ENCODE results near the gene OR7C1.
"Not testable (repeated sequence)": the region's sequence is repeated elsewhere in the genome, so short reads cannot be mapped to it uniquely, and the experiment has no call there.

The OR7C1 gene
- 0 reads per million in 4 donors for total RNA-seq

DNA sequence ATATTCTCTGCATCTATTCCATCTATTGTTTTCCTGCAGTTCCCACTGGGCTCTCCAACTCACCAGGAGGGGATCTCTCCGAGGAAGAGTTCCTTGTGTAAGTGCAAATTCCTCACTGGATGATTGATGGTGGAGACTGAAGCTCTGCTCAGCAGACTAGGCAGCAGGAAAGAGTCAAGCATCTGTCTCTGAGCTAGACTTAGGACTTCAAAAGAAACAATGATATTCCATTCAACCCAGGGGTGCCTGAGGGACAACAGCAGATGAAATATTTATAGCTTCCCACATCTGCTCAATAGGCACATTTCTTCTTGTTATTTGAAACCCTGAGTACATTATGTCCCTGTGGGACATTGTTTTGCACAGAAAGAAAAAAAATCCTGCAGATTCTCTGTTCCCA lies at the start of gene OR7C1, which contains the start of gene OR7A5:
TSS of gene OR7C1 (minus strand) at position 175 of the 400 bp plus-strand sequence. CDS start 35,049 bp downstream, outside the sequence.
TSS of gene OR7A5 (minus strand) at position 175 of the 400 bp plus-strand sequence. CDS start 6,944 bp downstream, outside the sequence.
- no peak for DNase-seq

DNA sequence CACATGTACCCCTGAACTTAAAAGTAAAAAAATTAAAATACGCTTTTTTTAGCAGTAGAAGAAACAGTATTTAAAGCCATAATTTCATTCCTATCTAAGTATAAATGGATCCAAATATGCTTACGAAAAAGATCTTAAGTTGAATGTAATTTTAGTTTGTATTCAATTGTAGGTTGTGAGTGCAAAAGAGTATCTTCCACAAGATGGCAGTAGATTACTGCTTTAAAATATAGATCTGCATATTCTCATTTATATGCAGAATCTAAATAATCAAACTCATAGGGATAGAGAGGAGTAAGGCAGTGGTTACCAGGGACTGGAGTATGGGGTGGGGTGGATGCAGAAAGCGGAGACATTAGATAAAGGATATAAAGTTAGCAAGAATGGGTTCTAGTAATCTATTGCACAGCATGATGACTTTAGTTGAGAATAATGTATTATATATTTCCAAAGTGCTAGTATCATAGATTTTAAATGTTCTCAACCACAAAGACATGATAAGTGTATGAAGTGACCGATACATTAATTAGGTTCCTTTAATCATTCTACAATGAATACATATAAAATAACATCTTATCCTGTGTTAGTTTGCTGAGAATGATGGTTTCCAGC lies 36.7 kb upstream of the OR7C1 start:
- no peak for DNase-seq

DNA sequence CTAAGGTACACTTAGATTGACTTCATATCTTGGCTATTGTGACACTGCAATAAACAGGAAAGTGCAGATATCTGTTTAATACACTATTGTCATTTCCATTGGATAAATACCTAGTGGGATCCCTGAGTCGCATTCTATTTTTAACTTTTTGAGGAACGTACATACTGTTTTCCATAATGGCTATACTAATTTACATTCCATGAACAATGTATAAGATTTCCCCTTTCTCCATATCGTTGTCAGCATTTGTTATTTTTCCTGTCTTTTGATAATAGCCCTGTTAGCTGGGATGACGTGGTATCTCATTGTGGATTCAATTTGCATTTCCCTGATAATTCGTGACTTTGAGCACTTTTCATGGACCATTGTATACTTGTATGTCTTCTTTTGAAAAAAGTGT lies 33.5 kb upstream of the OR7C1 start:
- DNase-seq = no peak

DNA sequence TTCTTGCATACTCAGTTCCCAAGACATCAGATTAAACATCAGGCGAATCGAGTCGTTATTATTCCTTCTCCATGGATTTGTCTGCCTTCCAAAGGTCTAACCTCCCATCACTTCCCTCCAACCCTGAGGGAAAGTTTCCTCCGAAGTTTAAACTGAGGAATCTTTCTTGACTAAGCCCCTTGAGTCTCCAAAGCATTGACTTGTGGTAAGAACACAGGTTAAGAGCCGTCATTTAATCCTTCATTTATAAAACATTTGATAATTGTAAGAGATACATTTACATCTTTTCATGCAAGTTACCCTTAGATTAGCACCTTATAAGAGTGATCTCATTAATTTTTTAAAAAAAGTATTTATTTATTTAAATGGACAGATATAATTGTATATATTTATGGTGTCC lies 13.8 kb upstream of the OR7C1 start, which contains the start of gene OR7A10:
TSS of gene OR7A10 (minus strand) at position 101 of the 400 bp plus-strand sequence. CDS start 7,045 bp downstream, outside the sequence.
- DNase-seq = no peak

DNA sequence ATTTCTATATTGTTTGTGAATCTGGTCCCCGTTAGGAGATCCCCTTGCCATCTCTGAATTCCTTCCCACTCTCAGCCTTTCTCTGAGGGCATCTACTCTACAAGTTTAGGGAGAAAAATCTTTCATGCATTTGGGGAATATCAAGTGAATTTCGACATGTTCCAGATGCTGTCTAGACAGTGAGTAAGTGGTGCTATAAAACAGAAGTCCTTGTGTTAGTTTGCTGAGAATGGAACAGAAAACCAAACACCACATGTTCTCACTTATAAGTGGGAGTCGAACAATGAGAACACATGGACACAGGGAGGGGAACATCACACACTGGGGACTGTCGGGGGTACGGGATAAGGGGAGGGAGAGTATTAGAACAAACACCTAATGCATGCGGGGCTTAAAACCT lies 8.6 kb upstream of the OR7C1 start:
- DNase-seq = no peak

DNA sequence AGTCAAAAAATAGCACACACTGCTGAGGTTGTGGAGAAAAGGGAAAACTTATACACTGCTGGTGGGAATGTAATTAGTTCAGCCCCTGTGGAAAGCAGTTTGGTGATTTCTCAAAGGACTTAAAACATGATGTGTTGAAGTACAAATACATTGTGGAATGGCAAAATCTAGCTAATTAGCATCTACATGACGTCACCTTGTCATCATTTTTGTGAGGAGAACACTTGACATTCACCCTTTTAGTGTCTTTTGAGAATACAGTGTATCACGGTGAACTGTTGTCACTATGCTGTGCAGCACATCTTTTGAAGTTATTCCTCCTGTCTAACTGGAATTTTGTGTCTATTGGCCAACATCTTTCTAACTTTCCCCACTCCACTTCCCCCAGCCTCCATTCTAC lies 8.2 kb upstream of the OR7C1 start:
- DNase-seq = no peak

DNA sequence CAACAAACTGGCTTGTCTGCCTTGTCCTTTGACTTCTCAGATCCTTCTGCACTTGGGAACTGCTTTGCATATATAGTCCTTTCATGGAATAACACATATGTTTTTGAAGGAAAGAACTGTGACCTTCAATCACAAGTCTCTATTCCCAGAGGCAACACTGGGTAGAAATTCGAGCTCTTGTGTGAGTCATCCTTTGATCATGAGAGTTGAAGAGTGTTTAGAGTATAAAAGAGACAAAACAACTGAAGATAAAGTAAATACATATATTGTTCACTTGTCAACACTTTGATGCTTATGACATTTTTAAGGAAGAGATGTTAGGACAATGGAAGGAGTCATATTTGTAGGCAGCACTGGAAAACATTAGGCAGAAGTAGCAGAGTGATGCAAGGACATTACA lies 5.2 kb upstream of the OR7C1 start:
- DNase-seq = no peak

DNA sequence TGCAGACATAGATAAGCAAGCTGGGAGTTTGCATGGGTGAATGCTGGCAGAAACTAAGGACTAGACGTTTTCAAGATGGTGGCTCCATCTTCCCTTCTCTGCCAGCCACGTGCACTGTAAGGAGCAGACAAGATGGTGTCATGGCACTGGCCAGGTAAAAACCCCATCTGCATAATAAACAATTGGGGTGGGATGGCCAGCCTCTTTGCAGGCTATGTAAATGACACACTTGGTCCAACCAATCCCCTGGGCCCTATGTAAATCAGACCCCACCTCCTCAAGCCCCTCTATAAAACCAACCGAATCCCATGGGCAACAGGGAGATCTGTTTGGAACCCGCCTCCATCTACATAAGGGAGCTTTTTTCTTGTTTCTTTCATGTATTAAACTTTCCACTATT lies 2.4 kb upstream of the OR7C1 start:
- no peak for DNase-seq

DNA sequence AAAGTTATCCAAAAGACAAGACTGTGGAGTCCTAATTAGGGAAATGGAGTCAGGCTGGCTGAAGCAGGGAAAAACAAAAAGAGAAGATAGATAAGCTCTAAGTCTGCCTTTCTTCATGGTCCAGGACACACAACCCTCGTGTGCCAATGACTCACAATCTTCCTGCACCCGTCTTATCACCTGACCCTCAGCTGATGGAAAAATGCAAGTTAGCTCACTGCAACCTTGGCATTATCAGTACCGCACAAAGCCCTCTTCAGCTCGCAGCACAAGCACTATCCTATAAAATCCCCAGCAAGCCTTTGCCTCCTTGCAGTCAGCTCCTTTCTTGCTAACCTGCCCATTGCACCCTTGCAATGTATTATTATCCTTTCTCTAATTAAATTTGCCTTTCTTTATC lies 4.3 kb downstream of the OR7C1 start:
- DNase-seq = no peak

DNA sequence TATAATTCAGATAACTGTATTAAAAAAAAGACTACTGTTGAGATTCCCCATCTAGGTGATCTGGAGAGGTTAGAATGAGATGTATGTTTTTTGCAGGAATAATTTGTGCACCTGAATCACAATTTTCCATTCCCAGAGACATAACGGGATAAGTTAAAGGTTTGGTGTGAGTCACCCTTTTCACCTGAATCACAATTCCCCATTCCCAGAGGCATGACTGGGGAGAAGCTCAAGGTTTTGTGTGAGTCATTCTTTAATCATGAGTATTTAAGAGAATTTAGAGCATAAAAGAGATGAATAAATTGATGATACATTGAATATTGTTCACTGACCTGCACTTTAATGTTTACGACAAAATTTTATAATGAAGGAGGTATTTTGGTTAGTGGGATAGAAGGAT lies 9.0 kb downstream of the OR7C1 start:
- no peak for DNase-seq

DNA sequence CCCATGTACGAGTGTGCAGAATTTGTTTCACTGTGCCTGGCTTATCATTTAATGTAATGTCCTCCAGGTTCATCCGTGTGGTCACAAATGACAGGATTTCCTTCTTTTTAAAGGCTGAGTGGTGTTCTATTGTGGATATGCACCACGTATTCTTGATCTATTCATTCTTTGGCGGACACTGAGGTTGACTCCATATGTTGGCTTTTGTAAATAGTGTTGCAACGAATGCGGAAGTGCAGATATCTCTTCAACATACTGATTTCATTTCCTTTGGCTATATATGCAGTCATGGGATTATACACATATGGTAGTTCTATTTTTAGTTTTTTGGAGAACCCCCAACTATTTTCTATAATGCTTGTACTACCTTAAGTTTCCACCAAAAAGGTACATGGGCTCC lies 13.0 kb downstream of the OR7C1 start:
- DNase-seq = no peak

DNA sequence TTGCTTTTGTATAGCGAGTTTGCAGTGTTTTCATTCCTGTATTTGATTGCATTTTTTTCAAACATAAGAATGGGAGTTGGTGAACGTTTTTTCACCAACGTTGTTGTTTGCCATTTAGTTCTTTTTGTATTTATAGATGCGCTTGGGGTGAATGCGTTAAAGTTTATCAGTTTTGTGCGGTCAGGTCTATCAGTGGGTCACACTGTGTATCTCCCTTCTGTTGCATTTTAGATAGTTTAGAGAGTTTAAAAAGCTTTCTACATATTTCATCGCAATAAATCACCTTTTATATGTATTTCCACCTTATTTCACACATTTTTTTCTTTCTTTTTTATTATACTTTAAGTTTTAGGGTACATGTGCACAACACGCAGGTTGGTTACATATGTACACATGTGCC lies 16.4 kb downstream of the OR7C1 start:
- DNase-seq = no peak

DNA sequence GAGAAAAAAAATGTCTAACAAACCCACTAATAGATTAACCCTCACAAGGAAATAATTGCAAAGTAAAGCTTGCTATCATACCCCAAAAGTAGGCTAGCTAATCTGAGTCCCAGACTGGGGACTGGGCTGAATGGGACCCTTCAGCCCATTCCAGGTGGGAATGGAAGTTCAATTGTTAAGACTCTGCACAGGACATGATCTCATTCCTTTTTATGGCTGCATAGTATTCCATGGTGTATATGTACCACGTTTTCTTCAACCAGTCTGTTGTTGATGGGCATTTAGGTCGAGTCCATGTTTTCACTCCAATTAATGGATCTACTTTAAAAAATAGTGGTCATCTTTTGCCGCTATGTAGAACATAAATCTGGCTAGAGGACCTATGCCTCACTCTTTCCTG lies 17.9 kb downstream of the OR7C1 start:
- DNase-seq = no peak

DNA sequence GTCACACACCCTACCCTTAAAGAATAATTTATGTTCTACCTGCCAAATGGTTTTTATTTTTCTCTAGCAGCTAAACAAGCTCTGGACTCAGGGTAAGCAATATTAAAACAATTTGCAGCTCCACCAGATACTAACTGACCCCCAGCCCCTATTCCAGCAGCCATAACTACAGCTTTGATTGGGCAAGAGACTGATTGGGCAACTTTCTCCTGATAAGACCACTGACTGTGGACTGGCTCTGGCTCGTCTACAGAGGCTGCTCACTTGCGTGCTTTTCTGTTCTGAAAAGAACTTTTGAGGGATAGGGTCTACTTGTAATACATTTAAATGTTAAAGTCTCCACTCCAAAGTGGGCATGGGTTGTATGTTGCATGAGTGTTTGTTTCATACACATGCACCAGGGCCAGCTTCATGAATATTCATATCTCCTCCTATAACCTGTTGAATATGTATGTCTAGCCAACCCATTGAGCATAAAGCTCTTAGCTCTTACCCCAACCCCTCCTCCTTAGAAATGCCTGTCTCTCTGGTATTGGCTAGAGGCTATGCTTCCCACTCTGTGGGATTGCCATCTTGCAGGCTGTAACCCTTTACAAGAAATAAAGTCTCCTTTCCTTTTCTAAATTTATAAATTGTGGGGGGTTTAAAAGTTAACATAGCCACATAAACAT lies 19.9 kb downstream of the OR7C1 start:
- no peak for DNase-seq

DNA sequence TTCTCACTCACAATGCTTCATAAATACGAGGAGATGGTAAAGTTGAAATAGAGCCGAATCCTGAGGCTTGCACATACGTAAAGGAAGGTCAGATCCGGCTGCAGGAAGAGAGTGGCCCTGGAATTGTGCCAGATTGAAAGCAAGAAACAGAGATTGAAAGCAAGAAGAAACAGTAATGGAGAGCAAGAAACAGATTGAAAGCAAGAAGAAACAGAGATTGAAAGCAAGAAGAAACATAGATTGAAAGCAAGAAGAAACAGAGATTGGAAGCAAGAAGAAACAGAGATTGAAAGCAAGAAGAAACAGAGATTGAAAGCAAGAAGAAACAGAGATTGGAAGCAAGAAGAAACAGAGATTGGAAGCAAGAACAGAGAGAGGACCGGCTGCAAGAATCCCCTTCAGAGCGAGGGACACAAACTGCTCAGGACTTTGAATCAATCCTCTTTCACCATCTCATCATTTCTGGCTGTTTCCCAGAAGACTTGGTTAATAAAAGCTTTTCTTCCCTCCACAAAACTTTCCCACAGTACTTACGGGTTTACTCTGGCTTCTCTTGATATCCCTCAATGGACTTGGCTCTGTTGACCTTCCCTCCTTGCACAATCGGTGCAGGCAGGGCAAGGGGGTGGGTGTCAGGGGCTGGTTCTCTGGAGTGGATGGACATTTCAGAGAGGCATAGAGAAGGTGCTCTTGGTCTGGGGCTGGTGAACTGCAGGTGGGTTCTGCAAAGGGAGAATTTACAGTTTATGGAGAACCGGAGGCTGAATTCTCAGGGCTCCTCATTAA lies 25.5 kb downstream of the OR7C1 start:
- DNase-seq = no peak

DNA sequence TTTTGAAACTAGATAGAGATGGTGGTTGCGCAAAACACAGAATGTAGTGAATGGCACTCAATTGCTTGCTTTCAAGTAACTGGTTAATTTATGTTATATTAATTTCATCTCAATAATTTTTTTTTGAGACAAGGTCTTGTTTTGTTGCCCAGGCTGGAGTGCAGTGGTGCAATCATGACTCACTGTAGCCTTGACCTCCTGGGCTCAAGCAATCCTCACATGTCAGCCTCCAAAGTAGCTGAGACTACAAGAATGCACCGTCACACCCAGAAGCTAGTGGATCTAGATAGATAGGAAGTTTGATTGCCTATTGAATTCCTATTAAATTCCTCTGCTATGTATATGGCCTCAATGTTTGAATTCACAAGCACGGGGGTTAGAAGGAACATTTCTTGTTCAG lies 30.2 kb downstream of the OR7C1 start:
- DNase-seq = no peak

DNA sequence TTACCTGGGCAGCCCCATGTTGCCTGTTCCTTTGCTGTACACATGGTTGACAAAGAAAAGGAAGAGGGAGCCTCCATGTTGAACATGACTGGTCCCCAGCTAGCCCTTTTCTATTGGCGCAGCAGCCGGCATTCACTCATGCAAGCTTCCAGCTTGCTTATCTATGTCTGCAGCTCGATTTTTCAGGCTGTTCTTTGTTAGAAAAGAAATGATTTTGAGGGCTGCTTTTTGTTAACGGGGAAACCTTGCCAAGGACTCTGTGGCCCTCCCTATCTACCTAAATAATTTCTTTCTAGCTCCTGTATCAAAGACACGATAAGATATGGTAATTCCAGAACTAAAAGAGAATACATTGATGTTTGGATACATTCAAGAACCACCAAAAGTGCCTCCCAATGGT lies 36.2 kb downstream of the OR7C1 start:
- no peak for DNase-seq

DNA sequence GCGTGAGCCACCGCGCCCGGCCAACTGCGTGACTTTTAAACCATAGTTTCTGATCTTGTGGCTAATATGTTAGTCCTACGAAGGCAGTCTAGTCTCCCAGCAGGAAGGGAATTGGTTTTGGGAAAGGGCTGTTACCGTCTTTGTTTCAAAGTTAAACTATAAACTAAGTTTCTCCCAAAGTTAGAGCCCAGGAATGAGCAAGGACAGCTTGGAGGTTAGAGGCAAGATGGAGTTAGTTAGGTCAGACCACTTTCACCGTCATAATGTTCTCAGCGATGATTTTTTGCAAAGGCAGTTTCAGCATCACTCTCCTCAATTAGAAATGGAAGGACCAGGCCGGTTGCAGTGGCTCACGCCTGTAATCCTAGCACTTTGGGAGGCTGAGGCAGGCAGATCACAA lies 39.0 kb downstream of the OR7C1 start:
- DNase-seq = no peak

DNA sequence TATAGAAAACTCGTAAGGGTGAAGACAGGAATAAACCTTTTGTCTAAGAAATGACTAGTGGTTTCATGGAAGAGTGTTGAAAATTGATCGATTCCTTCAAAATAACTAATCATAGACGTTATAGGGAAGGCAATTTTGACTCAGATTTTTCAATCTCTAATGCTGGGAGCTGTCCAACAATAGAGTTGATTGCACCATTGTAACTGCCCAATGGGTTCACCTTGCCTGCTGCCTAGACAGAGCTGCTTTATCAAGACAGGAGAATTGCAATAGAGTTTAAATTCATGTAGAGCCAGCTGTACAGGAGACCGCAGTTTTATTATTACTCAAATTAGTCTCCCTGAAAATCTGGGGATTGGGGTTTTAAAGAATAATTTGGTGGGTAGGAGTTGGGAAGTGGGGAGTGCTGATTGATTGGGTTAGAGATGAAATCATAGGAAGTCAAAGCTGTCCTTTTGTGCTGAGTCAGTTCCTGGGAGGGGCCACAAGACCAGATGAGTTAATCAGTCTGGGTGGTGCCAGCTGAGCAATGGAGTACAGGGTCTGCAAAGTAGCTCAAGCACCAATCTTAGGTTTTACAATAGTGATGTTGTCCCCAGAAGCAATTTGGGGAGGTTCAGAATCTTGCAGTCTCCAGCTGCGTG lies 39.8 kb downstream of the OR7C1 start:
- DNase-seq = no peak

DNA sequence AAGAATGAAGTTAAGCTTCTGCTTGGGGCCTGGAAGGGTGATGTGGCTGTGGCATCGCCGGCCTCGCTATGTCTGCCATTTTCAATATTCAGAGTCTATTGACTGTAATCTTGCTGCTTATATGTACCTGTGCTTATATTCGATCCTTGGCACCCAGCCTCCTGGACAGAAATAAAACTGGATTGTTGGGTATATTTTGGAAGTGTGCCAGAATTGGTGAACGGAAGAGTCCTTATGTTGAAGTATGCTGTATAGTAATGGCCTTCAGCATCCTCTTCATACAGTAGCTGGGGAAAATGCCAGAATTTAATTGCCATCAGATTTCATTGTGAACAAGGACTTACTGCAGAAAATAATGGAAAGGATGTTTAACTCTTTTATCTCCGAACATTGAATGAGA lies 42.7 kb downstream of the OR7C1 start:
- DNase-seq = not testable (repeated sequence)

DNA sequence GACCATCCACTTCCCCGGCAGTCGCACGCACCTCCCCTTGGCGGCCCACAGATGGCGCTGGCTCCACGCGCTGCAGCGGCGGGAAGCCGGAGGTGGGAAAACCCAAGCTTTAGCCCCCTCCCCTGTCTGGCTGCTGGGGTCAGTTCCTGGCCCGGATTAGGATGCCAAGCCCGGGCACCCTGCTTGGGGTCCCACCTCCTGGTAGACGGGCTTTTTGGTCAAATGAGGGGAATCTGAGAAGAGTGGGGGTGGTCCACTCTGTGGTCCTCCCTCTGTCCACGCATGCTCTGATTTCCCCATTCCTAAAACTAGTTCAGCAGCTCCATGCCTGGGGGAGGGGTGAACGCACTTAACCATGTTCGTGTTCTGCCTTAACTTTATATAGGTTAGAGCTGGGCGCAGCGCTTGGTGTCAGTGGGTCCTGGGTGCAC lies 48.5 kb downstream of the OR7C1 start:
- no peak for DNase-seq

DNA sequence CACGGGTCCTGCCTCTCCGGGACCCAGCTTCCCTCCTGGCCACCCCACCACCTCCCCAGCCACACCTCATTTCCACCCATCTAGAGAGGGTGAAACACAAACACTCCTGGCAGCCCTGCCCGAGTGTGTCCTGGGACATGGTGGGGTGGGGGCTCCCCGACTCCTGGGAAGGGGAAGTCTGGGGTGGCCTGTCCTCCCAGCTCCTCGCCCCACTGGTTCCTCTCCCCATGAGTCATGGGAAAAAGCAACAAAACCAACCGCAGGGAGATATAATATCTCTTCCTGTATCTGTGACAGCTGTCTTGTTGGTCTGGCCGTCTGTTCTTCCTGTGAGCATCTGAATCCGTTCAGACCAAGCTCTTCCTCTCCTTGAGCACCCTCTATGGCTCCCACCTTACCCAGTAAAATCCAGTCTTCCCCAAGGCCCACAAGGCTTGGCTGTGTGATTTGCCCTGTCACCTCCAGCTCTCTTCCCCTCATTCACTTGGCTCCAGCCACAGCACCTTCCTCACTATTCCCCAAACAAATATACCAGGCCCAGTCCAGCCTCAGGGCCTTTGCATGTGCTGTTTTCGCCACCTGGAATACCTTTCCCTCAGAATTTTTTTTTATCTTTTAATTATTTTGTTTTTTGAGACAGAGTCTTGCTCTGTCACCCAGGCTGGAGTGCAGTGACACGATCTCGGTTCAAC lies 49.7 kb downstream of the OR7C1 start:
- not testable (repeated sequence) for DNase-seq

DNA sequence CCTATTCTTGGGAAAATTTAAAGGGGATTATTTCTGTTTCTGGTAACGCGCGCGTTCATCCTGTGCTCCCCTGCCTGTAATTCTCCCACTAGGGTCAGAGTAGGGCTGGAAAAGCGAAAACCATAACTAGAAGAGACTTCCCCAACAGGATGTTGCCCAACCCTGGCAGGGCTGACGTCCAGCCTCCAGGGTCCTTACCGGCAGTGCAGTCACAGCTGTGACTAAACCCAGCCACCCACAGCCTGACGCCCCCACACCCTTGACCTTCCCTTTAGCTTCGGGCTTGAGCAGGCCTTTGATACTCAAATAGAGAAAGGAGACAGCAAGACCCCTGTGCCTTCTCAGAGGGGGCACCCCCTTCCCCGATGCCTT lies 50.3 kb downstream of the OR7C1 start:
- DNase-seq = not testable (repeated sequence)
